Activated T-cell treated with anti-CD3 and anti-CD28 coated beads, Interleukin-2, amount 50 U/mL, for 24 hours (primary cell): Measurements from ENCODE around the gene HOXC6.

Experiments
- DNase-seq: peaks from one replicate; pipeline ENCODE4 v3.0.0-alpha.2; 2020
- H3K27ac Mint-ChIP-seq: 2 replicates; pipeline ENCODE4 v1.8.0; 2020; ENCODE audit warnings: mild to moderate bottlenecking, mixed read lengths
- H3K27me3 Mint-ChIP-seq: 2 replicates; pipeline ENCODE4 v1.8.0; 2020; ENCODE audit warnings: mixed read lengths
- H3K36me3 Mint-ChIP-seq: 2 replicates; pipeline ENCODE4 v1.8.0; 2020; ENCODE audit warnings: low read depth, mixed read lengths
- H3K4me1 Mint-ChIP-seq: 2 replicates; pipeline ENCODE4 v1.8.0; 2020; ENCODE audit warnings: low read depth, mixed read lengths
- H3K4me3 Mint-ChIP-seq: 2 replicates; pipeline ENCODE4 v1.8.0; 2020; ENCODE audit warnings: mild to moderate bottlenecking, moderate library complexity, mixed read lengths
- H3K9me3 Mint-ChIP-seq: 2 replicates; pipeline ENCODE4 v1.8.0; 2020; ENCODE audit warnings: mixed read lengths

The HOXC6 gene

GRCh38 chr12:53986686-53987483, 41.4 kb upstream of the HOXC6 start:
- no peak for DNase-seq
- no peaks in the 10 kb centered on the region for H3K36me3 Mint-ChIP-seq
- H3K4me1 Mint-ChIP-seq: peaks cover 30% of the 10 kb centered on the region
- no peak overlapping the region for H3K27ac Mint-ChIP-seq
- peaks cover 96% of the 10 kb centered on the region for H3K27me3 Mint-ChIP-seq
- H3K9me3 Mint-ChIP-seq: no peaks in the 10 kb centered on the region
- H3K4me3 Mint-ChIP-seq: no peak overlapping the region

DNA sequence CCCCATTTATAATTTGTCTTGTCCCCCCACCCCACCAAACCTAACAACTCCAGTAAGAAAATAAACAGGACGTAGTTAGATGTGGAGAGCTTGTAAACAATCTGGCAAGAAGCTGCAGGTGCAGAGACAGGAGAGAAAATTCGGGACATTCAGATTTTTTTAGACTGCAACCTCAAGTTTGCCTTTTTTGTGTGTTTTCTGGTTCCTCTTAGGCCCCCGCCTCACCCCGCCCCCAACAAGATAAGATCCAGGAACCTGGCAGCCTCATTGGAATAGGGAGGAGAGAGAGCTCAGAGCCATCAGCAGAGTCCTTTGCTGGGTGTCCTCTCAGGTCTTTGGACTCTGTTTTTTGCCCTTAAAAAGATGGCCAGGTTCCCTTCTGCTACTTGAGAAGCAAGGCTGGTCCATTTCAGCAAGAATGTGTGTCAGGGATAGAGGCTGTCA, 40.4 kb upstream of the HOXC6 start:
- DNase-seq: no peak
- no peaks in the 10 kb centered on the region for H3K9me3 Mint-ChIP-seq
- H3K4me1 Mint-ChIP-seq: peaks cover 30% of the 10 kb centered on the region
- no peak overlapping the region for H3K4me3 Mint-ChIP-seq
- H3K27me3 Mint-ChIP-seq: peaks cover 96% of the 10 kb centered on the region
- H3K27ac Mint-ChIP-seq: no peak overlapping the region
- no peaks in the 10 kb centered on the region for H3K36me3 Mint-ChIP-seq

- no peak for DNase-seq
- peaks cover 30% of the 10 kb centered on the region for H3K4me1 Mint-ChIP-seq
- H3K9me3 Mint-ChIP-seq: no peaks in the 10 kb centered on the region
- no peaks in the 10 kb centered on the region for H3K36me3 Mint-ChIP-seq
- no peak overlapping the region for H3K4me3 Mint-ChIP-seq
- H3K27me3 Mint-ChIP-seq: peaks cover 96% of the 10 kb centered on the region
- no peak overlapping the region for H3K27ac Mint-ChIP-seq
Observed at GRCh38 chr12:53988541-53989226, 39.6 kb upstream of the HOXC6 start.

GRCh38 chr12:53989227-53990113, 38.8 kb upstream of the HOXC6 start:
- DNase-seq: no peak
- Mint-ChIP-seq H3K4me3 (no peak overlapping the region), H3K9me3 (no peaks in the 10 kb centered on the region), H3K27me3 (peaks cover 98% of the 10 kb centered on the region), H3K36me3 (no peaks in the 10 kb centered on the region), H3K4me1 (peaks cover 35% of the 10 kb centered on the region), H3K27ac (no peak overlapping the region)

- Mint-ChIP-seq H3K9me3 (no peaks in the 10 kb centered on the region), H3K27ac (no peak overlapping the region), H3K4me3 (no peak overlapping the region), H3K36me3 (no peaks in the 10 kb centered on the region), H3K27me3 (peaks cover 100% of the 10 kb centered on the region), H3K4me1 (peaks cover 36% of the 10 kb centered on the region)
- DNase-seq: no peak
Observed at GRCh38 chr12:53990311-53991076, 37.7 kb upstream of the HOXC6 start.

GRCh38 chr12:53991077-53991460, 37.2 kb upstream of the HOXC6 start:
- Mint-ChIP-seq H3K4me1 (peaks cover 39% of the 10 kb centered on the region), H3K36me3 (no peaks in the 10 kb centered on the region), H3K9me3 (no peaks in the 10 kb centered on the region), H3K27me3 (peaks cover 100% of the 10 kb centered on the region), H3K4me3 (no peak overlapping the region), H3K27ac (no peak overlapping the region)
- no peak for DNase-seq

GRCh38 chr12:53992377-53992889, 35.8 kb upstream of the HOXC6 start:
- Mint-ChIP-seq H3K9me3 (no peaks in the 10 kb centered on the region), H3K27me3 (peaks cover 100% of the 10 kb centered on the region)

GRCh38 chr12:53993162-53994008, 34.9 kb upstream of the HOXC6 start:
- no peaks in the 10 kb centered on the region for H3K9me3 Mint-ChIP-seq

More at GRCh38 chr12:53992377-53992889, 35.8 kb upstream of the HOXC6 start:
- Mint-ChIP-seq H3K4me3 (no peak overlapping the region), H3K27ac (no peak overlapping the region), H3K4me1 (peaks cover 43% of the 10 kb centered on the region), H3K36me3 (no peaks in the 10 kb centered on the region)
- no peak for DNase-seq

DNA sequence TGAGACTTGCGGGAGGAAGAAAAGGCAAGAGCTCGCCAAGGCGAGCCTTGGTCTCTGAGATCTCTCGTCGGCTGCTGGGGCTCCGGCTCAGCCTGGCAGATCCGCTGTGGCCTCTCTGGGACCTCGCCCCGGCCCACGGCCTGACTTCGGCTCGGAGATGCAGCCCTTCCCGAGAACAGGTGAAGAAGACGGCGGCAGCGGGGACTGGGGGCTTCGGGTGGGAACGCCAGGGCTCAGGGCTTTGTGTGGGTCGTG, 34.3 kb upstream of the HOXC6 start:
- Mint-ChIP-seq H3K4me1 (peaks cover 47% of the 10 kb centered on the region), H3K36me3 (no peaks in the 10 kb centered on the region), H3K9me3 (no peaks in the 10 kb centered on the region), H3K27me3 (peaks cover 100% of the 10 kb centered on the region), H3K27ac (peak overlapping the region; percentile 29), H3K4me3 (no peak overlapping the region)
- no peak for DNase-seq

More at GRCh38 chr12:53993162-53994008, 34.9 kb upstream of the HOXC6 start:
- peaks cover 48% of the 10 kb centered on the region for H3K4me1 Mint-ChIP-seq
- DNase-seq: no peak
- H3K36me3 Mint-ChIP-seq: no peaks in the 10 kb centered on the region
- H3K27ac Mint-ChIP-seq: no peak overlapping the region
- H3K27me3 Mint-ChIP-seq: peaks cover 100% of the 10 kb centered on the region
- H3K4me3 Mint-ChIP-seq: no peak overlapping the region

DNA sequence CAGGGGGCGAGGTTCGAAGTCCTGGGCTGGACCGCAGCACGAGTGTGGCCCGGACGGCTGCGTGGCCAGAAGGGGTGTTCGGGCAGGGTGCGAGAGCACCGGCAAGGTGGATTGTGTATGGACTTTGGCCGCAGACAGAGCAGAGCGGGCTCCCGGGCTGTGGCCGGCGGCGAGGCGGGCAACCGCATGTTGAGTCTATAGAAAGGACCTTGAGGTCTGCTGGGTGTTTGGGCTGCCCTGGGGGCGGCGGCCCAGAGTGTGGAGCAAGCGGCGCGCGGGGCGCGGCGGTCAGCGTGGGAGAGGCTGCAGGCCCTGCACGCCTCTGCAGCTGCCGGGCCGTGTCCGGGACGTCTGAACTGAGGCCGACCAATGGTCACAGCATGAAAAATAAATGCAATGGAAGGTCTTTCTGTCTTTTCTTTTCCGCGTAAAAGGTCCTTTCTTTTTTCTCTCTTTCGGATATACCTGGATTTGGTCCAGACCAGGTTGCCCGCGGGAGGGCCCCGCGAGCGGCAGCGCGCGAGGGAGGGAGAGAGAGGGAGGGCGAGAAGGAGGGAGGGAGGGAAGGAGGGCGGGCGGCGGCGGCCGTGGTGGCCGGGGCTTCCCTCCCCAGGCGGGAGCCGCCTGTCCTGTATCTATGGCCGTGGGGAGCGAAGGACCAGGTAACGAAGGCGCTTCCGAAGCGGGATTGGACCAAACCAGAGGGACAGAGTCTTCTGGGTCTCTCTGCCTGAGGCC, 33.8 kb upstream of the HOXC6 start:
- DNase-seq: no peak
- H3K36me3 Mint-ChIP-seq: no peaks in the 10 kb centered on the region
- H3K9me3 Mint-ChIP-seq: no peaks in the 10 kb centered on the region
- H3K4me1 Mint-ChIP-seq: peaks cover 42% of the 10 kb centered on the region
- H3K4me3 Mint-ChIP-seq: peak overlapping the region; percentile 74
- peak overlapping the region; percentile 29 for H3K27ac Mint-ChIP-seq
- peaks cover 100% of the 10 kb centered on the region for H3K27me3 Mint-ChIP-seq

- peaks cover 100% of the 10 kb centered on the region for H3K27me3 Mint-ChIP-seq
- H3K36me3 Mint-ChIP-seq: no peaks in the 10 kb centered on the region
- H3K4me3 Mint-ChIP-seq: peak overlapping the region; percentile 74
- DNase-seq: no peak
- no peak overlapping the region for H3K27ac Mint-ChIP-seq
- peaks cover 38% of the 10 kb centered on the region for H3K4me1 Mint-ChIP-seq
- no peaks in the 10 kb centered on the region for H3K9me3 Mint-ChIP-seq
Observed at GRCh38 chr12:53995002-53995377, 33.2 kb upstream of the HOXC6 start.

DNA sequence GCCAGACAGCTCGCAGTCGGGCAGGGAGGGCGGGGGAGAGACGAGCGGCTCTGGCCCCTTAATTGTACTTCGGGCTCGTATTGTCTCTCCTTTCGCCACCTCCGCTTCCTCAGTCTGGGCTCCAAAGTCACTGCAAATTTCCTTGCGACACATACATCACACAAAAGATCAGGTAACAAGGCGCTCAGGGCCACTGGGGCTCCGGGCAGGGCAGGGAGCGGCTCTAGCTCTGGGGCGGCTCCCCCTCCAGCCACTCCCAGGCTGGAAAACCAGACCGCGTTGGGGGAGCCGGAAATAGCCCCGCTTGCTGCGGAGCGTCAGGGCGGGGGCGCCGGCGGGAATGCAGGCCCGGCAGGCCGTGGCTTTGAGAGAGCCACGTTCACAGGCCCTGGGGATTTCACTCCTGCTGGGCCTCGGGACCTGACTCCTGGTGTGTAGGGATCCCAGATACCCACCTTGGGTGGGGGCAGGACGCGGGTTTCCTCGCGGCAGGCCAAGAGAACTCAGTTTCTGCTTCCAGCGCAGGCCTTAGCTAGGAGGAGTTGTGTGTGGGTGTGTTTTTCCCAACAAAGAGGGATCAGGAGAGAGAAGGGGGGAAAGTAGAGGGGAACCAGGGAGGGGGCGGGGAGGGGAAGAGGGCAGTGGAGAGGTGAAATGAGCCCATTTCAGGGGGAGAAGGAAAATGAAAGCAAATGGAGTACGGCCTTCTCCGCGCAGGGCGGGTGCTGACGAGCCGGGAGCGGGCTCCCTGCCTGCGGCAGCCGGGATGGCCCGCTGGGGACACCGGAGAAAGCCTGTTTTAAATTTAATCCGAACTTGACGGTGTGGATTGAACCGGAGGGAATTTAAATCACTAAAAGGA, 32.6 kb upstream of the HOXC6 start:
- Mint-ChIP-seq H3K9me3 (no peaks in the 10 kb centered on the region), H3K4me1 (peaks cover 38% of the 10 kb centered on the region), H3K27me3 (peaks cover 100% of the 10 kb centered on the region), H3K4me3 (peak overlapping the region; percentile 74), H3K36me3 (no peaks in the 10 kb centered on the region), H3K27ac (no peak overlapping the region)
- no peak for DNase-seq
